ENCODE data around the gene VSTM4.

GRCh38 chr10:49135575-49136313, 20.4 kb upstream of the VSTM4 start:
- TF ChIP-seq CTCF (conservative IDR thresholded peaks at IDR 0.05 in 1 of 2, IDR thresholded peaks at IDR 0.05 in 1 of 2; ENCODE audit: low read depth in 1 of 2, low read length in 2 of 2), result no peak
- no peak for TF ChIP-seq EZH2 (IDR thresholded peaks at IDR 0.05; ENCODE audit: low read length, missing control alignments)
